Ovary (tissue), 3 donors: ENCODE data around the gene EYA3.

Experiments
- POLR2A ChIP-seq: fragments of 450-650 bp; IDR thresholded peaks from one replicate; pipeline ENCODE4 v1.6.1; 2017; ENCODE audit warnings: antibody characterized with exemption, mild to moderate bottlenecking, moderate library complexity
- TF ChIP-seq, protein P1 (sequence below), 3 donors: fragments of 450-650 bp in 2 of 3; fragments of 200-600 bp in 1 of 3; IDR thresholded peaks; one replicate each; pipeline versions ENCODE4 v1.5.1 to v1.8.0; 2016 to 2022; ENCODE audit warnings: antibody characterized with exemption in 3 of 3, mild to moderate bottlenecking in 1 of 3
- donor health status: DM: no; HTN: no; CAD: no.

GRCh38 chr1:28046716-28047115, 41.7 kb downstream of the EYA3 start:
- TF ChIP-seq, protein P1, sequence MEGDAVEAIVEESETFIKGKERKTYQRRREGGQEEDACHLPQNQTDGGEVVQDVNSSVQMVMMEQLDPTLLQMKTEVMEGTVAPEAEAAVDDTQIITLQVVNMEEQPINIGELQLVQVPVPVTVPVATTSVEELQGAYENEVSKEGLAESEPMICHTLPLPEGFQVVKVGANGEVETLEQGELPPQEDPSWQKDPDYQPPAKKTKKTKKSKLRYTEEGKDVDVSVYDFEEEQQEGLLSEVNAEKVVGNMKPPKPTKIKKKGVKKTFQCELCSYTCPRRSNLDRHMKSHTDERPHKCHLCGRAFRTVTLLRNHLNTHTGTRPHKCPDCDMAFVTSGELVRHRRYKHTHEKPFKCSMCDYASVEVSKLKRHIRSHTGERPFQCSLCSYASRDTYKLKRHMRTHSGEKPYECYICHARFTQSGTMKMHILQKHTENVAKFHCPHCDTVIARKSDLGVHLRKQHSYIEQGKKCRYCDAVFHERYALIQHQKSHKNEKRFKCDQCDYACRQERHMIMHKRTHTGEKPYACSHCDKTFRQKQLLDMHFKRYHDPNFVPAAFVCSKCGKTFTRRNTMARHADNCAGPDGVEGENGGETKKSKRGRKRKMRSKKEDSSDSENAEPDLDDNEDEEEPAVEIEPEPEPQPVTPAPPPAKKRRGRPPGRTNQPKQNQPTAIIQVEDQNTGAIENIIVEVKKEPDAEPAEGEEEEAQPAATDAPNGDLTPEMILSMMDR (IDR thresholded peaks at IDR 0.05): no peak
- no peak for TF ChIP-seq POLR2A
